SK-N-SH treated with all-trans-retinoic acid at 6 μM for 48 hours (cell line): ENCODE measurements around the gene RAPGEFL1.
A peak's percentile ranks its signal among the peaks of the same experiment; 100 is the strongest.
"Not testable (repeated sequence)": the region's sequence is repeated elsewhere in the genome, so short reads cannot be mapped to it uniquely, and the experiment has no call there.

Experiments used
- ATAC-seq: fragments of 200-7000 bp; cut with Tn5 transposase; 3 replicates; pipeline ENCODE4 v1.9.1; 2020; ENCODE audit warnings: mild to moderate bottlenecking, moderate library complexity
- ARNTL ChIP-seq: fragments of 450-650 bp; formaldehyde crosslinking; IDR thresholded peaks from 2 replicates; pipeline ENCODE4 v1.5.0; 2020; ENCODE audit warnings: low read depth, mild to moderate bottlenecking, moderate library complexity, borderline replicate concordance
- BACH2 ChIP-seq: fragments of 250-450 bp; sonication (Bioruptor Pico); IDR thresholded peaks from 2 replicates; pipeline ENCODE4 v1.9.0; 2021; ENCODE audit warnings: mild to moderate bottlenecking, borderline replicate concordance
- CREB5 ChIP-seq: fragments of 250-450 bp; sonication (Bioruptor Pico); IDR thresholded peaks from 2 replicates; pipeline ENCODE4 v1.5.1; 2020; ENCODE audit warnings: low read depth, mild to moderate bottlenecking, moderate library complexity
- CSDC2 ChIP-seq: fragments of 250-450 bp; sonication (Bioruptor Pico); IDR thresholded peaks from 2 replicates; pipeline ENCODE4 v1.5.0; 2020; ENCODE audit warnings: mild to moderate bottlenecking, moderate library complexity
- CSRNP3 ChIP-seq: fragments of 250-450 bp; sonication (Bioruptor Pico); IDR thresholded peaks from 2 replicates; pipeline ENCODE4 v1.5.1; 2021; ENCODE audit warnings: mild to moderate bottlenecking, moderate library complexity
- ESRRG ChIP-seq: fragments of 250-450 bp; sonication (Bioruptor Pico); IDR thresholded peaks from 2 replicates; pipeline ENCODE4 v1.6.1; 2021; ENCODE audit warnings: mild to moderate bottlenecking
- GLIS3 ChIP-seq: fragments of 250-450 bp; sonication (Bioruptor Pico); IDR thresholded peaks from 2 replicates; pipeline ENCODE4 v1.5.0; 2020; ENCODE audit warnings: mild to moderate bottlenecking, moderate library complexity
- OSR1 ChIP-seq: fragments of 250-450 bp; sonication (Bioruptor Pico); IDR thresholded peaks from 2 replicates; pipeline ENCODE4 v1.8.0; 2022; ENCODE audit warnings: moderate library complexity, mild to moderate bottlenecking, inconsistent platforms
- PATZ1 ChIP-seq: fragments of 250-450 bp; sonication (Bioruptor Pico); IDR thresholded peaks from 2 replicates; pipeline ENCODE4 v1.8.0; 2020; ENCODE audit warnings: mild to moderate bottlenecking, moderate library complexity, borderline replicate concordance
- POU6F1 ChIP-seq: fragments of 250-450 bp; sonication (Bioruptor Pico); IDR thresholded peaks from 2 replicates; pipeline ENCODE4 v1.8.0; 2021; ENCODE audit warnings: low read depth, mild to moderate bottlenecking, moderate library complexity, borderline replicate concordance
- PPARA ChIP-seq: fragments of 250-450 bp; sonication (Bioruptor Pico); IDR thresholded peaks from 2 replicates; pipeline ENCODE4 v1.5.0; 2020; ENCODE audit warnings: mild to moderate bottlenecking, borderline replicate concordance
- RARB ChIP-seq: fragments of 250-450 bp; sonication (Bioruptor Pico); IDR thresholded peaks from 2 replicates; pipeline ENCODE4 v1.8.0; 2021; ENCODE audit warnings: mild to moderate bottlenecking, moderate library complexity
- SNAI2 ChIP-seq: fragments of 250-450 bp; sonication (Bioruptor Pico); IDR thresholded peaks from 2 replicates; pipeline ENCODE4 v1.5.0; 2020; ENCODE audit warnings: mild to moderate bottlenecking, moderate library complexity
- TCF4 ChIP-seq: fragments of 250-450 bp; sonication (Bioruptor Pico); IDR thresholded peaks from 2 replicates; pipeline ENCODE4 v1.8.0; 2021; ENCODE audit warnings: mild to moderate bottlenecking, moderate library complexity, borderline replicate concordance
- TOX ChIP-seq: fragments of 250-450 bp; sonication (Bioruptor Pico); IDR thresholded peaks from 2 replicates; pipeline ENCODE4 v1.8.0; 2021; ENCODE audit warnings: mild to moderate bottlenecking, moderate library complexity, borderline replicate concordance
- TSHZ2 ChIP-seq: fragments of 250-450 bp; sonication (Bioruptor Pico); IDR thresholded peaks from 2 replicates; pipeline ENCODE4 v1.5.0; 2020; ENCODE audit warnings: mild to moderate bottlenecking, moderate library complexity
- ZC3H10 ChIP-seq: fragments of 250-450 bp; sonication (Bioruptor Pico); IDR thresholded peaks from 2 replicates; pipeline ENCODE4 v1.5.1; 2021; ENCODE audit warnings: mild to moderate bottlenecking, moderate library complexity
- ZFP3 ChIP-seq: fragments of 250-450 bp; sonication (Bioruptor Pico); IDR thresholded peaks from 2 replicates; pipeline ENCODE4 v1.5.0; 2020; ENCODE audit warnings: mild to moderate bottlenecking, moderate library complexity
- ZFP30 ChIP-seq: fragments of 450-650 bp; formaldehyde crosslinking; IDR thresholded peaks from 2 replicates; pipeline ENCODE4 v1.5.0; 2022; ENCODE audit warnings: mild to moderate bottlenecking, moderate library complexity
- ZNF565 ChIP-seq: fragments of 450-650 bp; formaldehyde crosslinking; conservative IDR thresholded peaks from 2 replicates; pipeline ENCODE4 v1.5.0; 2020; ENCODE audit warnings: low read depth, mild to moderate bottlenecking, moderate library complexity
- ZNF70 ChIP-seq: fragments of 450-650 bp; formaldehyde crosslinking; IDR thresholded peaks from 2 replicates; pipeline ENCODE4 v1.5.0; 2020; ENCODE audit warnings: mild to moderate bottlenecking, moderate library complexity
- ZNF8 ChIP-seq: fragments of 450-650 bp; formaldehyde crosslinking; IDR thresholded peaks from 2 replicates; pipeline ENCODE4 v1.5.0; 2020; ENCODE audit warnings: mild to moderate bottlenecking, moderate library complexity

RAPGEFL1 gene

GRCh38 chr17:40130352-40131042 lies 46.8 kb upstream of the RAPGEFL1 start (continued):
- TF ChIP-seq PPARA (no peak), SNAI2 (CRISPR knock-in tag) (no peak)

- ATAC-seq, result no peak
- TF ChIP-seq ZNF8 (no peak), TOX (no peak), POU6F1 (CRISPR knock-in tag) (no peak)
Measured at GRCh38 chr17:40134184-40134583, 43.1 kb upstream of the RAPGEFL1 start.

- ATAC-seq, result no peak
- no peak for TF ChIP-seq GLIS3
- no peak for TF ChIP-seq BACH2 (CRISPR knock-in tag)
- TF ChIP-seq ZC3H10, result no peak
- no peak for TF ChIP-seq SNAI2 (CRISPR knock-in tag)
- TF ChIP-seq RARB (CRISPR knock-in tag), result no peak
- no peak for TF ChIP-seq TCF4 (CRISPR knock-in tag)
- TF ChIP-seq TOX, result no peak
- TF ChIP-seq CSDC2 (CRISPR knock-in tag), result no peak
- TF ChIP-seq ZFP3 (CRISPR knock-in tag), result no peak
Measured at GRCh38 chr17:40135817-40136216, 41.5 kb upstream of the RAPGEFL1 start.

GRCh38 chr17:40139566-40140058 lies 37.7 kb upstream of the RAPGEFL1 start:
- peak; percentile 8 for ATAC-seq
- no peak for TF ChIP-seq GLIS3
- TF ChIP-seq ZNF565 (CRISPR knock-in tag), result no peak
- no peak for TF ChIP-seq OSR1 (CRISPR knock-in tag)
- no peak for TF ChIP-seq PPARA
- no peak for TF ChIP-seq CSDC2 (CRISPR knock-in tag)
- no peak for TF ChIP-seq ESRRG (CRISPR knock-in tag)
- no peak for TF ChIP-seq ZC3H10
- TF ChIP-seq ZFP30, result no peak
- no peak for TF ChIP-seq TOX
- TF ChIP-seq TSHZ2 (CRISPR knock-in tag), result no peak
- no peak for TF ChIP-seq ARNTL (CRISPR knock-in tag)
- no peak for TF ChIP-seq PATZ1 (CRISPR knock-in tag)
- no peak for TF ChIP-seq CSRNP3
- no peak for TF ChIP-seq ZNF70 (CRISPR knock-in tag)
- TF ChIP-seq TCF4 (CRISPR knock-in tag), result no peak
- no peak for TF ChIP-seq CREB5
- no peak for TF ChIP-seq BACH2 (CRISPR knock-in tag)
- no peak for TF ChIP-seq ZFP3 (CRISPR knock-in tag)
- no peak for TF ChIP-seq POU6F1 (CRISPR knock-in tag)
- TF ChIP-seq, all 23 proteins: peak for 0

- ATAC-seq, result not testable (repeated sequence)
Measured at GRCh38 chr17:40143166-40143565, 34.1 kb upstream of the RAPGEFL1 start.
